H9 (cell line): ENCODE data around the gene XIRP2. TPM values are rescaled to one million over a fixed set of nuclear protein-coding genes. Genes with fewer than 3 reads are reported as not detected.

Experiments used
- DNase-seq: peaks from one replicate; pipeline ENCODE4 v3.0.0-alpha.2; 2017
- H2AFZ ChIP-seq: one replicate; pipeline ENCODE4 v1.6.1; 2013; ENCODE audit warnings: mild to moderate bottlenecking, low read length, control low read depth, moderate library complexity
- H2AK5ac ChIP-seq: 2 replicates; pipeline ENCODE4 v1.6.1; 2013; ENCODE audit warnings: low read length, control low read depth, mixed read lengths; ENCODE audit not compliant: insufficient read length
- H2BK120ac ChIP-seq: one replicate; pipeline ENCODE4 v1.6.1; 2013; ENCODE audit warnings: low read depth, mild to moderate bottlenecking, low read length, control low read depth, inconsistent platforms; ENCODE audit not compliant: poor library complexity, severe bottlenecking
- H2BK12ac ChIP-seq: 2 replicates; pipeline ENCODE4 v1.6.1; 2013; ENCODE audit warnings: low read length, control low read depth, mixed read lengths, low read depth; ENCODE audit not compliant: insufficient read length
- H2BK15ac ChIP-seq: 2 replicates; pipeline ENCODE4 v1.6.1; 2013; ENCODE audit warnings: low read depth, low read length, control low read depth
- H2BK20ac ChIP-seq: one replicate; pipeline ENCODE4 v1.6.1; 2013; ENCODE audit warnings: low read depth, mild to moderate bottlenecking, low read length, control low read depth, inconsistent platforms; ENCODE audit not compliant: poor library complexity, severe bottlenecking
- H2BK5ac ChIP-seq: 2 replicates; pipeline ENCODE4 v1.6.1; 2013; ENCODE audit warnings: low read length, control low read depth, mixed read lengths; ENCODE audit not compliant: insufficient read length
- H3K14ac ChIP-seq: 2 replicates; pipeline ENCODE4 v1.6.1; 2013; ENCODE audit warnings: low read length, control low read depth; ENCODE audit not compliant: insufficient read depth
- H3K18ac ChIP-seq: 2 replicates; pipeline ENCODE4 v1.6.1; 2013; ENCODE audit warnings: low read depth, mild to moderate bottlenecking, mixed read lengths, low read length, control low read depth; ENCODE audit not compliant: insufficient read length
- H3K23ac ChIP-seq: 2 replicates; pipeline ENCODE4 v1.6.1; 2013; ENCODE audit warnings: low read length, control low read depth, mixed read lengths, low read depth; ENCODE audit not compliant: insufficient read length
- H3K23me2 ChIP-seq: 2 replicates; pipeline ENCODE4 v1.6.1; 2013; ENCODE audit warnings: low read depth, mild to moderate bottlenecking, mixed read lengths, low read length, control low read depth; ENCODE audit not compliant: insufficient read length, poor library complexity, severe bottlenecking
- H3K27ac ChIP-seq: 2 replicates; pipeline ENCODE4 v1.5.1; 2013; ENCODE audit warnings: low read length, control low read depth, mixed read lengths, low read depth; ENCODE audit not compliant: insufficient read length
- H3K27me3 ChIP-seq: 2 replicates; pipeline ENCODE4 v1.6.1; 2013; ENCODE audit warnings: low read length, control low read depth, inconsistent platforms; ENCODE audit not compliant: insufficient read depth
- H3K4ac ChIP-seq: 2 replicates; pipeline ENCODE4 v1.6.1; 2013; ENCODE audit warnings: low read depth, mild to moderate bottlenecking, control low read depth, inconsistent platforms, low read length, moderate library complexity
- H3K4me1 ChIP-seq: 2 replicates; pipeline ENCODE4 v1.6.1; 2013; ENCODE audit warnings: low read length, control low read depth, inconsistent platforms; ENCODE audit not compliant: insufficient read depth
- H3K4me2 ChIP-seq: 2 replicates; pipeline ENCODE4 v1.6.1; 2013; ENCODE audit warnings: low read length, control low read depth, mixed read lengths; ENCODE audit not compliant: insufficient read length, insufficient read depth
- H3K56ac ChIP-seq: 2 replicates; pipeline ENCODE4 v1.6.1; 2013; ENCODE audit warnings: low read depth, mild to moderate bottlenecking, mixed read lengths, low read length, control low read depth; ENCODE audit not compliant: insufficient read length
- H3K79me1 ChIP-seq: 2 replicates; pipeline ENCODE4 v1.6.1; 2013; ENCODE audit warnings: low read depth, mild to moderate bottlenecking, moderate library complexity, low read length, control low read depth, inconsistent platforms; ENCODE audit not compliant: insufficient read depth, poor library complexity, severe bottlenecking
- H3K79me2 ChIP-seq: 2 replicates; pipeline ENCODE4 v1.6.1; 2013; ENCODE audit warnings: low read length, control low read depth, inconsistent platforms; ENCODE audit not compliant: insufficient read depth
- H3K9ac ChIP-seq: 2 replicates; pipeline ENCODE4 v1.6.1; 2013; ENCODE audit warnings: low read length, control low read depth, mixed read lengths; ENCODE audit not compliant: insufficient read length; ENCODE audit errors: extremely low read depth
- H3K9me3 ChIP-seq: one replicate; pipeline ENCODE4 v1.6.1; 2013; ENCODE audit warnings: low read depth, low read length, inconsistent platforms; ENCODE audit not compliant: control insufficient read depth
- H3T11ph ChIP-seq: one replicate; pipeline ENCODE4 v1.6.1; 2013; ENCODE audit warnings: mild to moderate bottlenecking, low read length, control low read depth, inconsistent platforms
- H4K20me1 ChIP-seq: one replicate; pipeline ENCODE4 v1.6.1; 2013; ENCODE audit not compliant: control insufficient read depth, insufficient read length, insufficient read depth
- H4K5ac ChIP-seq: 2 replicates; pipeline ENCODE4 v1.6.1; 2013; ENCODE audit warnings: low read depth, mild to moderate bottlenecking, mixed read lengths, low read length, control low read depth; ENCODE audit not compliant: insufficient read length
- H4K8ac ChIP-seq: replicated peaks from 2 replicates; pipeline ENCODE4 v1.6.1; 2013; ENCODE audit warnings: low read length, control low read depth, mixed read lengths, low read depth; ENCODE audit not compliant: insufficient read length
- H4K91ac ChIP-seq: 2 replicates; pipeline ENCODE4 v1.6.1; 2013; ENCODE audit warnings: low read depth, mild to moderate bottlenecking, moderate library complexity, mixed read lengths, low read length, control low read depth; ENCODE audit not compliant: insufficient read length
- H3K27ac Mint-ChIP-seq, 3 experiments: 2 replicates in 2 of 3; 3 replicates in 1 of 3; pipeline ENCODE4 v1.8.0; 2020 to 2021; ENCODE audit warnings: mixed read lengths in 3 of 3, mild to moderate bottlenecking in 1 of 3, moderate library complexity in 1 of 3
- H3K27me3 Mint-ChIP-seq: 2 replicates; pipeline ENCODE4 v1.8.0; 2021; ENCODE audit warnings: low read depth, mild to moderate bottlenecking, moderate library complexity, mixed read lengths
- H3K36me3 Mint-ChIP-seq, 3 experiments: 2 replicates in 2 of 3; 3 replicates in 1 of 3; pipeline ENCODE4 v1.8.0; 2020 to 2021; ENCODE audit warnings: low read depth in 3 of 3, mixed read lengths in 3 of 3; ENCODE audit not compliant: insufficient read depth in 1 of 3
- H3K4me1 Mint-ChIP-seq, 2 experiments: 2 replicates each; pipeline ENCODE4 v1.8.0; 2020; ENCODE audit warnings: mixed read lengths in 2 of 2
- H3K4me3 Mint-ChIP-seq, 2 experiments: 2 replicates in 1 of 2; 3 replicates in 1 of 2; pipeline ENCODE4 v1.8.0; 2020 to 2021; ENCODE audit warnings: mild to moderate bottlenecking in 2 of 2, mixed read lengths in 2 of 2, moderate library complexity in 1 of 2
- H3K9me3 Mint-ChIP-seq, 2 experiments: 2 replicates in 1 of 2; 3 replicates in 1 of 2; pipeline ENCODE4 v1.8.0; 2020; ENCODE audit warnings: mild to moderate bottlenecking in 2 of 2, mixed read lengths in 2 of 2, moderate library complexity in 1 of 2
- CTCF ChIP-seq: fragments of 200-600 bp; sonication (generic); conservative IDR thresholded peaks from 3 replicates; pipeline ENCODE4 v1.8.0; 2021; ENCODE audit warnings: antibody characterized with exemption, mild to moderate bottlenecking
- WGBS: extraction: QIAGEN DNeasy Blood & Tissue Kit; methylation state at CpG from one replicate; pipeline ENCODE4 v1.1.7; 2013; ENCODE audit warnings: missing lambda C conversion rate, low lambda C conversion rate, mixed read lengths; ENCODE audit not compliant: insufficient read length; ENCODE audit errors: extremely low coverage; 5-methylcytosine and 5-hydroxymethylcytosine counted together
- total RNA-seq: library from RNA; stranded (reverse); gene quantifications from 2 replicates; pipeline ENCODE4 v1.2.1, GENCODE V29; 2021

Gene XIRP2
- total RNA-seq, 1 experiment from 2014 or later = 0.07 TPM

DNA sequence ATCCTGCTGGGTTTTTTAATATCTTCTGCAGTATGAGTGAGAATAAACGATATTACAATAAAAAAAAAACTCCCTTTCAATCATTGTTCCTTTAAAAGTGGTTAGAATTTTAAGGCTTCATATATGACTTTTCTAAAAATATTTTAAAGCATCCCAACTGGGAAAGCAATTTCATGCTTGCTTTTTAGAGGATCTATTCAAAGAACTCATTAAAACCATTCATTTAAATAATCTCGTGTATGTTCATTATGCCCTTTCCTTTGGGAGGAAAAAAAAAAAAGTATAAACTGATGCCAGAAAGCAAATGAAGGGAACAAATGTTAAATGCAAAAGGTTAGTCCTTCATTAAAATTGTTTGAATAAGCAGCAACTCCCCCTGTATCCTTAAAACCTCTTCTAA lies 81.2 kb downstream of the XIRP2 start:
- H2BK20ac ChIP-seq = no peak overlapping the region
- H2AK5ac ChIP-seq = no peak overlapping the region
- no peaks in the 10 kb centered on the region for H3K79me2 ChIP-seq
- H3K4me1 Mint-ChIP-seq = peaks cover 30 to 34% of the 10 kb centered on the region in 2 experiments
- H3K9me3 Mint-ChIP-seq = no peaks in the 10 kb centered on the region
- H3K23ac ChIP-seq = no peak overlapping the region
- H3K27ac Mint-ChIP-seq = no peak overlapping the region
- H3K4me3 Mint-ChIP-seq = no peak overlapping the region
- H3K23me2 ChIP-seq = no peaks in the 10 kb centered on the region
- no peak overlapping the region for H3K9ac ChIP-seq
- H4K8ac ChIP-seq = no peak overlapping the region
- WGBS = no CpG with 5 or more reads among the region's 2 CpGs
- H4K91ac ChIP-seq = no peak overlapping the region
- no peak overlapping the region for H3K18ac ChIP-seq
- no peaks in the 10 kb centered on the region for H3K27me3 ChIP-seq
- no peak overlapping the region for H3K27ac ChIP-seq
- H2BK15ac ChIP-seq = no peak overlapping the region
- H3K27me3 Mint-ChIP-seq = no peaks in the 10 kb centered on the region
- H2AFZ ChIP-seq = no peak overlapping the region
- no peak overlapping the region for H3K4me2 ChIP-seq
- H3K4me1 ChIP-seq = peaks cover 2% of the 10 kb centered on the region; the same call in 1 of the 2 replicates
- TF ChIP-seq CTCF = no peak
- H3K9me3 ChIP-seq = no peaks in the 10 kb centered on the region
- H3K14ac ChIP-seq = no peak overlapping the region
- H2BK120ac ChIP-seq = no peak overlapping the region
- no peaks in the 10 kb centered on the region for H3K79me1 ChIP-seq
- no peak overlapping the region for H4K5ac ChIP-seq
- H3K36me3 Mint-ChIP-seq = no peaks in the 10 kb centered on the region
- no peak overlapping the region for H3K4ac ChIP-seq
- no peak overlapping the region for H2BK5ac ChIP-seq
- no peak overlapping the region for H3K56ac ChIP-seq
- no peak overlapping the region for H3T11ph ChIP-seq
- no peaks in the 10 kb centered on the region for H4K20me1 ChIP-seq
- DNase-seq = no peak
- H2BK12ac ChIP-seq = no peak overlapping the region
